ENCODE data around the gene B9D1.

Gene B9D1

DNA sequence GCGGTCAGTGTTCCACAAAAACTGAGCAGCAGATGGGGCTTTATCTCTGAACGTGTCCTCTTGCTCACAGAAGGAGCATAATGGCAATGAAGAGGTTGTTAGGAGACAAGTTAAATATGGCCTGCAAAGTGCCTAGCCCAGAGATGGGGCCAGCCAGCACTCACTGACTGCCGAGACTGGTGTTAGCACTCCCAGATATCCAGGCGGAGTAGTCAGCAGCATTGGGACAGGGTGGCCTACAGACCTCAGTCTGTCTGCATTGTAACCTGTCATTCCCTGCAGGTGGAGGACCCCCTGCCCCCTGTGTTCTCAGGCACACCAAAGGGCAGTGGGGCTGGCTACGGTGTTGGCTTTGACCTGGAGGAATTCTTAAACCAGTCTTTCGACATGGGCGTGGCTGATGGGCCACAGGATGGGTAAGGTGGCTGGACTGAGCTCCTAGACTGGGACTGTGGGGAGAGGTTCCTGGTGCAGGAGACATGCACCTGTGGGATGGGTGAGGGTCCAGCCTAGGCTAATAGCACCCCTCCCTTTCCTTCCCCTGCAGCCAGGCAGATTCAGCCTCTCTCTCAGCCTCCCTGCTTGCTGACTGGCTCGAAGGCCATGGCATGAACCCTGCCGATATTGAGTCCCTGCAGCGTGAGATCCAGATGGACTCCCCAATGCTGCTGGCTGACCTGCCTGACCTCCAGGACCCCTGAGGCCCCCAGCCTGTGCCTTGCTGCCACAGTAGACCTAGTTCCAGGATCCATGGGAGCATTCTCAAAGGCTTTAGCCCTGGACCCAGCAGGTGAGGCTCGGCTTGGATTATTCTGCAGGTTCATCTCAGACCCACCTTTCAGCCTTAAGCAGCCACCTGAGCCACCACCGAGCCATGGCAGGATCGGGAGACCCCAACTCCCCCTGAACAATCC lies 20.3 kb upstream of the B9D1 start:
- peaks cover 7% of the 10 kb centered on the region for H3K36me3 Mint-ChIP-seq
- H3K27ac Mint-ChIP-seq: no peak overlapping the region
- no peaks in the 10 kb centered on the region for H3K27me3 Mint-ChIP-seq
- peaks cover 5% of the 10 kb centered on the region for H3K4me1 Mint-ChIP-seq
- no peak overlapping the region for H3K4me3 Mint-ChIP-seq
- H3K9me3 Mint-ChIP-seq: no peaks in the 10 kb centered on the region

DNA sequence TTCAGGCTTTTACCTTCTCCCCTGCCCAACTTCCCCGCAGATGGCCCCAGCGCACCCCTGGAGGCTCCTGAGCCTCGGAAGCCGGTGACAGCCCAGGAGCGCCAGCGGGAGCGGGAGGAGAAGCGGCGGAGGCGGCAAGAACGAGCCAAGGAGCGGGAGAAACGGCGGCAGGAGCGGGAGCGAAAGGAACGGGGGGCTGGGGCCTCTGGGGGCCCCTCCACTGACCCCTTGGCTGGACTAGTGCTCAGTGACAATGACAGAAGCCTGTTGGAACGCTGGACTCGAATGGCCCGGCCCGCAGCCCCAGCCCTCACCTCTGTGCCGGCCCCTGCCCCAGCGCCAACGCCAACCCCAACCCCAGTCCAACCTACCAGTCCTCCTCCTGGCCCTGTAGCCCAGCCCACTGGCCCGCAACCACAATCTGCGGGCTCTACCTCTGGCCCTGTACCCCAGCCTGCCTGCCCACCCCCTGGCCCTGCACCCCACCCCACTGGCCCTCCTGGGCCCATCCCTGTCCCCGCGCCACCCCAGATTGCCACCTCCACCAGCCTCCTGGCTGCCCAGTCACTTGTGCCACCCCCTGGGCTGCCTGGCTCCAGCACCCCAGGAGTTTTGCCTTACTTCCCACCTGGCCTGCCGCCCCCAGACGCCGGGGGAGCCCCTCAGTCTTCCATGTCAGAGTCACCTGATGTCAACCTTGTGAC lies 19.4 kb upstream of the B9D1 start:
- peaks cover 11% of the 10 kb centered on the region for H3K4me1 Mint-ChIP-seq
- H3K9me3 Mint-ChIP-seq: no peaks in the 10 kb centered on the region
- H3K36me3 Mint-ChIP-seq: peaks cover 7% of the 10 kb centered on the region
- H3K4me3 Mint-ChIP-seq: no peak overlapping the region
- H3K27ac Mint-ChIP-seq: no peak overlapping the region
- no peaks in the 10 kb centered on the region for H3K27me3 Mint-ChIP-seq

DNA sequence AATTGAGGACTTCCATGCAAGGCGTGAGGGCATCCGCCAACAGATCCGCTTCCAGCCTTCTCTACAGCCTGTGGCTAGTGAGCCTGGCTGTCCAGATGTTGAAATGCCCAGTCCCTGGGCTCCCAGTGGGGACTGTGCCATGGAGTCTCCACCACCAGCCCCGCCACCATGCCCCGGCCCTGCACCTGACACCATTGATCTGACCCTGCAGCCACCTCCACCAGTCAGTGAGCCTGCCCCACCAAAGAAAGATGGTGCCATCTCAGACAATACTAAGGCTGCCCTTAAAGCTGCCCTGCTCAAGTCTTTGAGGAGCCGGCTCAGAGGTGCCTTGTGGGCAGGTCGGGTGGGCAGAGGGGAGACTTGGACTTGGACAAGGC lies 18.8 kb upstream of the B9D1 start:
- Mint-ChIP-seq H3K36me3 (peaks cover 7% of the 10 kb centered on the region), H3K4me1 (peaks cover 14% of the 10 kb centered on the region), H3K27me3 (no peaks in the 10 kb centered on the region), H3K27ac (no peak overlapping the region), H3K4me3 (no peak overlapping the region), H3K9me3 (no peaks in the 10 kb centered on the region)

DNA sequence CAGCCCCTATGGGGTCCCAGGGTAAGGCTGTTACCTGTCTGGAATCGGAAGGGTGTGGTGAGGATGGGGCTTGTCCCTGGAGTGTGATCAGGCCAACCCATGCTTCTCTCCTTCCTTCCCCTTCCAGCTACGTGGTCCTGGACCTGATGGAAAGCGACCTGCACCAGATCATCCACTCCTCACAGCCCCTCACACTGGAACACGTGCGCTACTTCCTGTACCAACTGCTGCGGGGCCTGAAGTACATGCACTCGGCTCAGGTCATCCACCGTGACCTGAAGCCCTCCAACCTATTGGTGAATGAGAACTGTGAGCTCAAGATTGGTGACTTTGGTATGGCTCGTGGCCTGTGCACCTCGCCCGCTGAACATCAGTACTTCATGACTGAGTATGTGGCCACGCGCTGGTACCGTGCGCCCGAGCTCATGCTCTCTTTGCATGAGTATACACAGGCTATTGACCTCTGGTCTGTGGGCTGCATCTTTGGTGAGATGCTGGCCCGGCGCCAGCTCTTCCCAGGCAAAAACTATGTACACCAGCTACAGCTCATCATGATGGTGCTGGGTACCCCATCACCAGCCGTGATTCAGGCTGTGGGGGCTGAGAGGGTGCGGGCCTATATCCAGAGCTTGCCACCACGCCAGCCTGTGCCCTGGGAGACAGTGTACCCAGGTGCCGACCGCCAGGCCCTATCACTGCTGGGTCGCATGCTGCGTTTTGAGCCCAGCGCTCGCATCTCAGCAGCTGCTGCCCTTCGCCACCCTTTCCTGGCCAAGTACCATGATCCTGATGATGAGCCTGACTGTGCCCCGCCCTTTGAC lies 18.2 kb upstream of the B9D1 start:
- Mint-ChIP-seq H3K36me3 (peaks cover 7% of the 10 kb centered on the region), H3K4me3 (peak overlapping the region; percentile 19)

DNA sequence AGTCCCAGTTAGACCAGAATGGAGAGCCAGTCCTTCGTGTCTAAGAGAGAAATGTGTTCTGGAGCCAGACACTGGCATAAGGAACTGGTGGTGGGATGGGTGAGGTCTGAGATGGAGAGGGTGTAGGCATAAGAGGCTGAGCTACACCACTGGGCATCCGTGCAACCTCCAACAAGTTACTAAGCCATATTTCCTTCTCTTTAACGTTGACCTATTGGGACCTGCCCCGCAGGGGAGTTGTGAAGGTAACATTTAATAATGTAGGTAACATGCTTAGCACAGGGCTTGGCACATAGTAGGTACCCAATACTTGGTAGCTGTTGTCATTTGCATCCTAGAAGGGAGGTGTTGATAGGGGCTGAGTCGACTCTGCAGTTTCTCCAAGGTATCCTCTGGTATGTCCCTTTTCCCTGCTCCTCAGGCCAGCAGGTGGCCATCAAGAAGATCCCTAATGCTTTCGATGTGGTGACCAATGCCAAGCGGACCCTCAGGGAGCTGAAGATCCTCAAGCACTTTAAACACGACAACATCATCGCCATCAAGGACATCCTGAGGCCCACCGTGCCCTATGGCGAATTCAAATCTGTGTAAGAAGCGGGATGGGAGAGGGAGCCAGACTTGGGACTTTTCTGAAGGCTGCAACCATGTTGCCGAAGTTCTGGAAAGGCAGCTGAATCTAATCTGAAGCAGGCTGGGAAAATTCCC lies 17.0 kb upstream of the B9D1 start:
- no peaks in the 10 kb centered on the region for H3K27me3 Mint-ChIP-seq

More for the DNA sequence above, 18.2 kb upstream of the B9D1 start:
- Mint-ChIP-seq H3K4me1 (peaks cover 18% of the 10 kb centered on the region), H3K27ac (no peak overlapping the region), H3K9me3 (no peaks in the 10 kb centered on the region), H3K27me3 (no peaks in the 10 kb centered on the region)

DNA sequence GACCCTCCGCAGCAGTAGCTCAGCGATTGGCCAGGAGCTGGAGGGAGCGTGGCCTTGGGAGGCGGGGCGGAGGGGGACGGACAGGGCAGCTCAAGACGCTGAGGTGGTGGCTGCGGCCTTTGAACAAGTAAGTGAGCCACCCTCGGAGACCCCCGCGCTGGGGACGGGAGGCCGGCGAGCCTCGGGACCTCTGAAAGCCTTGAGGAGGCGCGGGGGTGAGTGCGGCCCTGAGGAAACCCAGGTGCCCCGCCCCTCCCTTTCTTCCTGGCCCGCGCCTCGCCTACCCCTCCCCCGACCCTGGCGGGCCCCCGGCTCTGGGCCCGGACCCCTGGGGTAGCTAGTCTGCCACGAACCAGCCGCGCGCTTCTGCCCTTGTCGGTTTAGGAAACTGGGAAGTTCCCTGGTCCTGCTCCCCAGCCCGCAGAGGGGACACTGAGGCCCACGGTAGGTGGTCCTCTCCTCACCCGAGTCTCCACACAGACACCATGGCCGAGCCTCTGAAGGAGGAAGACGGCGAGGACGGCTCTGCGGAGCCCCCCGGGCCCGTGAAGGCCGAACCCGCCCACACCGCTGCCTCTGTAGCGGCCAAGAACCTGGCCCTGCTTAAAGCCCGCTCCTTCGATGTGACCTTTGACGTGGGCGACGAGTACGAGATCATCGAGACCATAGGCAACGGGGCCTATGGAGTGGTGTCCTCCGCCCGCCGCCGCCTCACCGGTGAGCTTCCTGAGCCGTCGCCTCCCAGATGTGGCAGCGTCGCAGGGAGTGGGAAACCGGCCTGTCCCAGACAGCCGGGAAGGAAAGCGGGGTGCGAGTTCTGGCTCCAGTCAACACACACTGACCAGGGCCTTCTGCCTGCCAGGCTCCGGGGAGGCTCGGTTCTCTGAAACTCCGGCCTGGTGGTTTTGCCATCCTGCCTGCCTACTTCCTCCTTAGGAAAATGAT lies 16.2 kb upstream of the B9D1 start, which contains the start of gene MAPK7:
Gene MAPK7 (plus strand): TSS at position 83 of the 945 bp plus-strand sequence. CDS start 403 bp downstream, at position 486.
- Mint-ChIP-seq H3K36me3 (peaks cover 7% of the 10 kb centered on the region), H3K27me3 (no peaks in the 10 kb centered on the region), H3K27ac (peak within 1 kb of the TSS; percentile 95), H3K9me3 (no peaks in the 10 kb centered on the region), H3K4me3 (peak within 1 kb of the TSS; percentile 96), H3K4me1 (peaks cover 13% of the 10 kb centered on the region)

More for the DNA sequence above, 17.0 kb upstream of the B9D1 start:
- no peaks in the 10 kb centered on the region for H3K9me3 Mint-ChIP-seq
- peaks cover 7% of the 10 kb centered on the region for H3K36me3 Mint-ChIP-seq
- no peak overlapping the region for H3K27ac Mint-ChIP-seq
- peaks cover 17% of the 10 kb centered on the region for H3K4me1 Mint-ChIP-seq
- peak overlapping the region; percentile 96 for H3K4me3 Mint-ChIP-seq

DNA sequence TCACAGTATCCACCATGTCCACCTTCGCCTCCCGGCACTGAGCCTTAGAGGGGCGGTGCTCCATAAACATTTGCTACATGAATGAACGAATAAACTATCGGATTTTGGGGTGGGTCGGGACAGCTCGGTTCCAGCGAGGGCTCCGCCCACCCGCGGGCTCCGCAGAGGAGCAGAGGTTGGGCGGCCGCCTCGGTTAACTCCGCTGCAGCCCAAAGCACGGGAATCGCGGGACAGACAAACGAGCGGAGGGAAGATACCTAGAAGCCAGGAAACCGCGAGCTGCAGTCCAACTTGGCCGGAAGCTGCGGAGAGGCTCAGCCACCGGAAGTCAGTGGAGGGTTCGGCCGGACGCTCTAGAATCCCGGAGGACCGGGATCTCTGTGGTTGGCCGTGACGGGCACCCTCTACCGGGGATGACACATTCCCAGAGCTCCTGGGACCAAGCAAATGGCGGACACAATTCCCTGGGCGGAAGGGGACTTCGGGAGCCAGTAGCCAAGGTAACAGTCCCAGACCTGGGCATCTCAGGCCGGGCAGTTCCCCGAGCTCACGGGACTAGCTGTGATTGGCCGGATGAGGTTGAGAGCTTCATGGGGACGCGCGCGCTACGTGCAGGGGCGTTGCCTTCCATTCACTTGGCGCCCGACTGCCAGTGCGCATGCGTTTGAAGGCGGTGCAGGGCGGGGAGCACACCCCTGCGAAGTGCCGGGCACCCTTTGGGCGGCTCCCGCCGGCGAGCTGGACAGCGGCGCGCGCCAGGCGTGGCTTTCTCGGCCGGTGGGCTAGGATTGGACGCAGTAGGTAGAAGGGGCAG lies 15.3 kb upstream of the B9D1 start:
- no peaks in the 10 kb centered on the region for H3K9me3 Mint-ChIP-seq
- H3K4me3 Mint-ChIP-seq: peak overlapping the region; percentile 96
- H3K27me3 Mint-ChIP-seq: no peaks in the 10 kb centered on the region
- peak overlapping the region; percentile 95 for H3K27ac Mint-ChIP-seq
- peaks cover 13% of the 10 kb centered on the region for H3K4me1 Mint-ChIP-seq
- peaks cover 7% of the 10 kb centered on the region for H3K36me3 Mint-ChIP-seq

DNA sequence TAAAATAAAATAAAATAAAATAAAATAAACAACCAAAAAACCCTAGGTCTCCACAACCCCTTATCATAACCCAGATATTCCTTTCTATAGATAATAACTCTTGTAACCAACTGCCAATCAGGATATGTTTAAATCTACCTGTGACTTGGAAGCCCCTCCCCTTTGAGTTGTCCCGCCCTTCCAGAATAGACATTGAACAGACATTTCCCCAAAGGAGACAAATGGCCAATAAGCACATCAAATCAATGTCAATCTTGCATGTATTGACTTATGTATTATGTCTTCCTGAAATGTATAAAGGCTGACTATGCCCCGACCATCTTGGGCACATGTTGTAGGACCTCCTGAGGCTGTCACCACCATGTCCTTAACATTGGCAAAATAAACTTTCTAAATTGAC lies 14.3 kb upstream of the B9D1 start:
- Mint-ChIP-seq H3K36me3 (peaks cover 7% of the 10 kb centered on the region), H3K9me3 (no peaks in the 10 kb centered on the region), H3K27ac (peak overlapping the region; percentile 95), H3K27me3 (no peaks in the 10 kb centered on the region), H3K4me1 (peaks cover 21% of the 10 kb centered on the region), H3K4me3 (peak overlapping the region; percentile 96)

DNA sequence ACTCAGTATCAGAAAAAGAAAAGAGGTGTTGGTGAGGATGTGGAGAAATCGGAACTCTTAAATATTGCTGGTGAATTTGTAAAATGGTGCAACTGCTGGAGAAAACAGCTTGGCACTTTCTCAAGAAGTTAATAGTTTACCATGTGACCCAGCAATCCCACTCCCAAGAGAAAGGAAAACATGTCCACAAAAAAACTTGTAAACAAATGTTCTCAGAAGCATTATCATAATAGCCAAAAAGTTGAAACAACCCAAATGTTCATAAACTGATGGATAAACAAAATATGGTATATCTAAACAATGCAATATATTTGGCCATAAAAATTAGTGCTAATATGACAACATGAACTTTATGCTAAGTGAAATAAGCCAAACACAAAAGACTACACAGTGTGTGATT lies 13.2 kb upstream of the B9D1 start:
- H3K4me1 Mint-ChIP-seq: peaks cover 29% of the 10 kb centered on the region
- H3K4me3 Mint-ChIP-seq: peak overlapping the region; percentile 51
- no peaks in the 10 kb centered on the region for H3K27me3 Mint-ChIP-seq

DNA sequence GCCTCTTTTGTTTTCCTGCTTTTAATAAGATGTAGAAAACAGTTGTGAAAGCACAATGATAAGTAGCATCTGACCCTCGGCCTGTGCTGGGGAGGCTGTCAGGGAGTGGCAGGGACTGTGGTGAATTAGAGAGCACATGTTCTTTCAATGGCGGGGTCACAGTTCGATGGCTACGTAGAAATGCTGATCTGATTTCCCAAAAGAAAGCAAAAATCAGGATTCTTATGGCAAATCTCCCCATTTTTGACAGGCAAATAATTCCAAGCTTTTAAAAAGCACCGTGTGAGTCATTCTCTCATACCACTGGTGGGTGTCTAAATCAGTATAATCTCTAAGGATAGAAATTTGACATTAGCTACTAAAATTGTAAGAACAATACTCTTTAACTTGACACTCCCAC lies 11.6 kb upstream of the B9D1 start:
- Mint-ChIP-seq H3K27ac (no peak overlapping the region), H3K4me1 (peaks cover 42% of the 10 kb centered on the region), H3K9me3 (no peaks in the 10 kb centered on the region), H3K36me3 (no peaks in the 10 kb centered on the region), H3K27me3 (no peaks in the 10 kb centered on the region), H3K4me3 (no peak overlapping the region)

More for the DNA sequence above, 13.2 kb upstream of the B9D1 start:
- no peak overlapping the region for H3K27ac Mint-ChIP-seq
- no peaks in the 10 kb centered on the region for H3K9me3 Mint-ChIP-seq
- H3K36me3 Mint-ChIP-seq: peaks cover 5% of the 10 kb centered on the region

DNA sequence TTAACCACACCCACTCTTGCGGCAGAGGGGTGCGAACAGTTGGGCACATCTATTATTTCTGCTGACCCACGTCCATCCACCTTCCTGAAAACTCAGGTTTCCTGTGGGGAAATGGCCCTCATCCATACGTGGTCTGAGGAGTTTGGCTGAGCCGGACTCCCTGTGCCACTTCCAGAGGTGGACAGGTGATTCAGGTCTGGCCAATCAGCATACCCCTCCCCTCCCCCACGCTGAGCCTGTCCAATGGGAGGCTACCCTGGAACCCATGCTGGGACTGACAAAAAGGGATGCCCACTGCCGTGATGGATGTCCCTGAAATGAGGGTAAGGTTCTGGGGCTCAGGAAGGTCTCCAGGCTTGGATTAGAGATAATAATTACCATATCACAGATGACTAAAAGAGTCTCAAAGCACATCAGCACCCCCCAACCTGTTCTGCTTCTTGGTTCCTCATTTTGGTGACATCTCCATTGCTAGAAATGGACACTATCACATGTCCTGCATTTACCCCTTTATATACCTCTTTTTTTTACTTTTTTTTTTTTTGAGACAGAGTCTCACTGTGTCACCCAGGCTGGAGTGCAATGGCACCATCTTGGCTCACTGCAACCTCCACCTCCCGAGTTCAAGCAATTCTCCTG lies 10.5 kb upstream of the B9D1 start:
- Mint-ChIP-seq H3K27ac (no peak overlapping the region), H3K4me3 (no peak overlapping the region), H3K9me3 (no peaks in the 10 kb centered on the region), H3K4me1 (peaks cover 47% of the 10 kb centered on the region), H3K36me3 (no peaks in the 10 kb centered on the region), H3K27me3 (no peaks in the 10 kb centered on the region)

DNA sequence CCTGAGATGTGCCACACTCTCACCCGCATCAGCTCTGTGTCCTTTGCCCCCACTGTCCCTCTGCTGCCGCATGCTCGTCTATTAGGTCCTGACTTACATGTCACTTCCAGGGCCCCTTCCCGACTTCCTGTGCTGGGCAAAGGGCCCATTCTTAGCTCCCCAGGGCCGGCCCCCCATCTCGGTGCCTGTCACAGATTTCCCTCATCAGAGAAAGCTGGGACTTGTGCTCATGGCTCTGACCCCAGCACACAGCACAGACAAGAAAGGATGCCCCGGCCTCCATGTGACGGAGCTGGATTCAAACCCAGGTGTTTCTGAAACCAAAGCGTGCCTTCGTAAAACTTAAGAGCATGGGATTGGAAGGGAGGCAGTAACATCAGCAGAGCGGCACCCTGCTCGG lies 9.9 kb upstream of the B9D1 start:
- Mint-ChIP-seq H3K4me3 (no peak overlapping the region), H3K27me3 (no peaks in the 10 kb centered on the region), H3K4me1 (peaks cover 47% of the 10 kb centered on the region), H3K36me3 (no peaks in the 10 kb centered on the region), H3K27ac (no peak overlapping the region), H3K9me3 (no peaks in the 10 kb centered on the region)

DNA sequence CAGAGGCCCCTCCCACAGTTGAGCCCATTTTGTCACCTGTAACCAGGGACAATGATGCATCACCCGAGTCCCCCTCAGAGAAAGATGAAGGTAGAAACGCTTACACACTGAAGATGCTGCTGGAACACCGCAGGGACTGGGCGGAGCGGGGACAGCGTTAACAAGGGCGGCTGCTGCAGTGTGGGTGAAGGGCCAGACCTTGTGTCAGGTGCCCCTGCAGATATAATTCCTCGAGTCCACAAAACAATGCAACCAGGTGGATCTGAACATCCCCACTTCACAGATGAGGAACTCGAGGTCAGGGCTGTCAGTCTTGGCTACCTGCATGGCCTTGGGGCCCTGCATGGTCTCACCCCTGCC lies 9.5 kb upstream of the B9D1 start:
- H3K27me3 Mint-ChIP-seq: no peaks in the 10 kb centered on the region
- H3K9me3 Mint-ChIP-seq: no peaks in the 10 kb centered on the region
- no peak overlapping the region for H3K4me3 Mint-ChIP-seq
- H3K36me3 Mint-ChIP-seq: no peaks in the 10 kb centered on the region
- peaks cover 42% of the 10 kb centered on the region for H3K4me1 Mint-ChIP-seq
- H3K27ac Mint-ChIP-seq: no peak overlapping the region
